Stomach smooth muscle (tissue), 2 donors: ENCODE results near the gene INKA2.

Source experiments
- H3K27ac ChIP-seq: one replicate; pipeline ENCODE4 v1.7.0; 2013; ENCODE audit warnings: mild to moderate bottlenecking, low read length, inconsistent platforms
- H3K27me3 ChIP-seq, 2 donors: one replicate each; pipeline ENCODE4 v1.7.0; 2013; ENCODE audit warnings: low read length in 2 of 2; ENCODE audit not compliant: insufficient read depth in 2 of 2, control insufficient read depth in 1 of 2
- H3K36me3 ChIP-seq, 2 donors: one replicate each; pipeline ENCODE4 v1.7.0; 2013; ENCODE audit warnings: low read length in 2 of 2; ENCODE audit not compliant: control insufficient read depth in 2 of 2, insufficient read depth in 2 of 2
- H3K4me1 ChIP-seq: one replicate; pipeline ENCODE4 v1.7.0; 2013; ENCODE audit warnings: low read length; ENCODE audit not compliant: control insufficient read depth, insufficient read depth
- H3K4me3 ChIP-seq, 2 donors: one replicate each; pipeline ENCODE4 v1.7.0; 2013; ENCODE audit warnings: low read length in 2 of 2
- H3K9ac ChIP-seq, 2 donors: one replicate each; pipeline ENCODE4 v1.7.0; 2013; ENCODE audit warnings: low read length in 2 of 2, mild to moderate bottlenecking in 1 of 2
- H3K9me3 ChIP-seq, 2 donors: one replicate each; pipeline ENCODE4 v1.7.0; 2013; ENCODE audit warnings: low read length in 2 of 2; ENCODE audit not compliant: control insufficient read depth in 2 of 2
- donor health status: healthy.
- donor health status: Pancreatic carcinoma.

INKA2 gene

DNA sequence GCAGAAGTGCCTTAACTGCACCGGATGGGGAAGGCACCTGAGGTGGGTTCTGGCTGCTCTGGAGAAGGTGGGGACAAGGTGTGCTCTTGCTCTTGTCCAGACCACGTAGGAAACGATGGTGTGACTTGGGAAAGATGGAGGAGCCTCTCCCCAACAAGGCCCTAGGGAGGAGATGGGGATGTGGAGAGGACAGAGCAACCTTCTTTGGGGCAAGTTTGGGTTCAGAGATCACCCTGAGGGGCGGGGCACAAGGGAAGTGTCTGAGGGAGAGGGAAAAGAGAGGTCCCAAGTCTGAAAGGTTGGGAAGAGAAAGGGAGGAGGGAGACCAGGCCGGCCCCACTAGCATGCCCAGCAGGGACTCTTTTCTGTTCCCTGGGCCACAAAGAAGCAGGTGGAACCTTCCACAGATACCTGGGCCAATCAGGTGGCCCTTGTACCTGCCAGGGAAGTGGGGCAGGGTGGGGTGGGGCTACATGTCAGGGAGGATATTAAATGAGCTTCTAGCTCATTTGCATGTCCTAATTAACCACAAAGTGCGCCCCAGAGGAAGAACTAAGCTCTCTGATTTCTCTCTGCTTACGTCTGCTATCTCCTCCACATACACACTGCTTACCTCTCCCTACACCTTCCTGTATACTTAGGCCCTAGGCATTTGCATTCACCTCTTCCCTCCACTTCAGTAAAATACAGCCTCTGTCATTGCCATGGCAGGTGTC, 15.9 kb downstream of the INKA2 start:
- no peak overlapping the region for H3K4me3 ChIP-seq
- H3K4me1 ChIP-seq = peaks cover 31% of the 10 kb centered on the region
- H3K27me3 ChIP-seq = no peaks in the 10 kb centered on the region
- peaks cover 7 to 9% of the 10 kb centered on the region in 2 donors for H3K36me3 ChIP-seq
- no peak overlapping the region for H3K27ac ChIP-seq
- H3K9me3 ChIP-seq = no peaks in the 10 kb centered on the region
- no peak overlapping the region for H3K9ac ChIP-seq

DNA sequence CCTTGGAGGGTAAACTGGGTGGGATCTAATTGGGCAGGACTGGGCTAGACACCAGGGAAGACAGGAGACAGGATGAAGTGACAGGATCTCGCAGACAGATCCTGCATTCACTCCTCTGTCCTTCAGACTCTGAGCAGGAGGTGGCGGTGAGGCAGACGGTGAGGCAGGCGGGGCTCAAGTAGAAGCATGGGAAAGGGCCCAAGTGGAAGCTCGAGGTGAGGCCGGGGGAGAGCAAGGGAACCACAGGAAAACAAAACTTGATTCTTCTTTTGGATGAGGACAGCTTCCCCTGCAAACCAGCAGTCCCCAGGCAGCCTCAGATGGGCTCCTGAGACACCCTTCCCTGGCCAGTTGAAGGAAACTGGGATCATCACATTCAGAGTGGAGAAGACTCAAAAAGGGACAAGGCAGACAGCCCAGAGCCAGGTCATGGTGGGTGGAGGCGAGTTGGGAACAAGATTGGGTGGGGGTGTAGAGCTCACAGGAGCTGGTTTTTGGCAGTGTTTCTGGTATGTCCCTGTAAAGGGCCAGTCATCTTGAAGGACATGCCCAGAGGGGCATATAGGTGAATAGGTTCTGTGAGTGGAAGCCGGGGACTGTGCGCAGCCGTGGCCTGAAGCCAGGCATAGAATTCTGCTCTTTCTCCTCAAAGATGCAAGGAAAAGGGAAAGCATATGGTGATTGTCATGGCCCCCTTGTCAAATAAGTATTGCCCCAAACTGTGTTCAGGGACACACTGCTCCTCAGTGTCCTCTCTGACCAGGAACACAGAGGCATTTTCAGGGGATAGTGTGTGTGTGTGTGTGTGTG, 18.0 kb downstream of the INKA2 start:
- H3K4me3 ChIP-seq = no peak overlapping the region
- H3K27ac ChIP-seq = no peak overlapping the region
- peaks cover 31% of the 10 kb centered on the region for H3K4me1 ChIP-seq

DNA sequence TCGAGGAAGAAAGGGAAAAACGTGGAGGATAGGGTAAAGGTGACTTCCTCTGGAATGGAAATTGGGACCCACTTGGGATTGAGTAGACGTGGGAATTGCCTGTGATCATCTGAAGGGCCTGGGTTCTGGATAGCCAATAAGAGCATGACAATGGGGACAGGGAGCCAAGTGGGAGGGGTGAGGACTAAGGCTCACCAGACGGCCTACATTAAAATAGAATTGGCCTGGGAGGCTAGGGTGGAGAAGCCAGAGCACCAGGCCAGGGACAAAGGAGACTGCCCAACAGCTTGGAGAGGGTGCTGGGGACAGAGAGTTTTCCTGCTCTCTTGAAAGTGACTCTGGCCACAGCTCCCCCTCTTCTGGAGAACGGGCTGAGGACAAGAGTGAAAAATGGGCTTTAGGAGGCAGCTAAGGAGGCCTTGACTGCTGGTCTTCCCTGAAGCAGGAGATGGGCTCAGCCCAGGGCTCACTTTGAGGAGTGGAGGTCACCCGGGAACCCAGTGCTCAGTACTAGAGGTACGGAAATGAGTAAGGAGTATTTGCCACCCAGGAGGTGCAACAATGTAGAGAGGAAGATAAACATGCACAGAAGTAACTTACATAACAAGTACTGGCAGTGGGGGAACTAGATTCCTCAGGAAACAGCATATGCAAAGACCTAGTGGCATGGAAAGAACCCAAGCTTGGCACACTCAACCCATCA, 18.8 kb downstream of the INKA2 start:
- Histone ChIP-seq H3K4me3 (no peak overlapping the region), H3K27ac (no peak overlapping the region), H3K4me1 (peaks cover 30% of the 10 kb centered on the region), H3K27me3 (no peaks in the 10 kb centered on the region), H3K36me3 (peaks cover 3 to 5% of the 10 kb centered on the region in 2 donors), H3K9ac (no peak overlapping the region), H3K9me3 (no peaks in the 10 kb centered on the region)

More for the DNA sequence above, 18.0 kb downstream of the INKA2 start:
- Histone ChIP-seq H3K36me3 (peaks cover 3 to 5% of the 10 kb centered on the region in 2 donors), H3K27me3 (no peaks in the 10 kb centered on the region), H3K9me3 (no peaks in the 10 kb centered on the region), H3K9ac (no peak overlapping the region)

DNA sequence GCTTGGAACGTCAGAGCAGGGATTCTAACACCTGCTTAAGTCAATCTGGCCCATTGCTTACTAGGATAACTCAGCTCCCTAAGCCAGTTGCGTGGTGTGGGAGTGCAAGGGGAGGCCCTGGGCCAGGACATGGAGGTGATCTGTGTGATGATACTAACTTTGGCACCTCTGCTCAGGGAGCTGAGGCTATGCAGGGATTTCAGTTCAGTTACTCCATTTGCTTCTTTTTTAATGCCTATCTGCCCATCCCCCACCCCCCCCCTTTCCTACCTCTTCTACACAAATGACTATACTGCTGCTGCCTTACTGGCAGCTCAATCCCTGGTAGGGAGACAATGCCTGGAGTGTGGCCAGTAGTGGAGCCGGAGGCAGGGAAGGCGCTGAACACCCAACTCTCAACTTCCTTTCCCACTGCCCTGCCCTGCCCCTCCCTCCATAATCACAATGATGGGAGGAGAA, 19.5 kb downstream of the INKA2 start:
- Histone ChIP-seq H3K27me3 (no peaks in the 10 kb centered on the region), H3K36me3 (peaks cover 3 to 5% of the 10 kb centered on the region in 2 donors), H3K9ac (no peak overlapping the region), H3K27ac (peak overlapping the region; percentile 31), H3K4me1 (peaks cover 24% of the 10 kb centered on the region), H3K4me3 (no peak overlapping the region), H3K9me3 (no peaks in the 10 kb centered on the region)

DNA sequence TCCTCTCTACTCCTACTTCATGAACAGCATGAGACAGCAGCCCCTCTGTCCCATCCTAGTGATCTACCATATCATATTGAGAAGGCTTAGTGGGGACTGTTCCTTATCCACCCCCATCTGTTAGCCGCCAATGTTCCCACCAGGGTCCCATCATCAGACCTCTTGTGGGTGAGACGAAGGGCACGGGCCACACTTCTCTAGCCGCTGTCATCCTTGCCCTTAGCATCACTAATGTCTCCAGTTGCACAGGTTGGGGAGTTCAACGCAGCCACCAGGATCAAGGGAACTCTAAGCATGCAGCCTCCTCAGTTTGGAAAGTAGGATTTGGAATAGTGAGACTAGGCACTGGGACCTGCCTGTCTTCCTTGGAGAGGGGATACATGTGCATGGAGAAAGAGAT, 20.1 kb downstream of the INKA2 start:
- Histone ChIP-seq H3K27me3 (no peaks in the 10 kb centered on the region), H3K27ac (peak overlapping the region; percentile 31), H3K4me1 (peaks cover 24% of the 10 kb centered on the region), H3K9ac (no peak overlapping the region), H3K4me3 (no peak overlapping the region), H3K9me3 (no peaks in the 10 kb centered on the region), H3K36me3 (peaks cover 3 to 5% of the 10 kb centered on the region in 2 donors)

DNA sequence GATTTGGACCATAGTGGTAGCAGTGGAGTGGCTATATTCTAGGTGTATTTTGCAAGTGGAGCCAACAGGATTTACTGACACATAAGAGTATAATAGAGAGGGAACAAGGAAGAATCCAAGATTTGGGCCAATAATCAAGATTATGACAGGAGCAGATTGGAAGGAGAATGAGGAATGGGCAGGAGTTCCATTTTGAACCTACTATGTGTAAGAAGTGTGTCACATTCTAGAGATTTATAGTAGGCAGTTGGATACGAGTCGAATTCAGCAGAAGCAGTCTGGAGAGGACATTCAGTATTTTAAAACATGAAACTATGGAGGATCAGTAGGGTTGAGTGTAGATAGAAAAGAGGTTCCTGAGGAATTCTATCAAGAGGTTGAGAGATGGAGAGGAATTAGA, 21.7 kb downstream of the INKA2 start:
- no peak overlapping the region for H3K4me3 ChIP-seq
- peaks cover 3 to 5% of the 10 kb centered on the region in 2 donors for H3K36me3 ChIP-seq
- H3K27me3 ChIP-seq = no peaks in the 10 kb centered on the region
- H3K9ac ChIP-seq = no peak overlapping the region
- H3K9me3 ChIP-seq = no peaks in the 10 kb centered on the region
- peaks cover 24% of the 10 kb centered on the region for H3K4me1 ChIP-seq
- H3K27ac ChIP-seq = no peak overlapping the region

DNA sequence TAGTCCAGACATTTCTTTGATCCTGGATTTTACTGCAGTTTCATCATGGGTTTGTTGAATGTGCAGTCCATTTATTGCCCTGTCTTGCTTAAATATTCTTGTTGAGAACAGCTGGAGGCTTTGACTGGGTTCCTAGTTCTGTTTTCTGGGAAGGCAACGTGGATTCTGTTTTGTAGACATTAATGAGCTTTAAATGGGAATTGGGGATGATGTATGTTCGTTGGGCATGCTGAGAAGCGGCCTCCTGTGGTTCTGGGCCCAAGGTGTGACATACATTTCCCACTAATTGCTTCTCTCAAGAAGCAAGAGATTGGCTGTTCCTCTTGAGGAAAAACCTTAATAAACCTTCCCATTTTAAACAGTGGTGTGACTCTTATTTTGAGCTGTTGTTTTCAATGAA, 22.9 kb downstream of the INKA2 start:
- H3K27me3 ChIP-seq = no peaks in the 10 kb centered on the region
- no peak overlapping the region for H3K9ac ChIP-seq
- H3K36me3 ChIP-seq = peaks cover 3 to 5% of the 10 kb centered on the region in 2 donors
- no peaks in the 10 kb centered on the region for H3K9me3 ChIP-seq
- no peak overlapping the region for H3K27ac ChIP-seq
- no peak overlapping the region for H3K4me3 ChIP-seq
- peaks cover 16% of the 10 kb centered on the region for H3K4me1 ChIP-seq

DNA sequence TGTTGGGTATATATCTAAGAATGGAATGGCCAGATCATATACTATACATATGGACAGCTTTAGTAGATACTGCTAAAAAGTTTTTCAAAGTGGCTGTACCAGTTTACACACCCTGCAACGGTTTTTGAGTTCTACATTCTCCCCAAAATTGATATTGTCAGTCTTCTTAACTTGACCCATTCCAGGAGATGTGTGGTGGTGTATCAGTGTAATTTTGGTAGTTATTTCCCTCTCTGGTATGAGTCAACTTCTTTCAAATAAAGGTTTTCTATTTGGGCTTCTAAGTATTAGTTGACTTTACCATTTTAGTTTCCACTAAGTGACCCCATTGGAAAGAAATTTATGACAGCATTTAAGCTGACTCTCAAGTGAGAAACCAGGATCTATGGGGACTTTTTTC, 29.2 kb downstream of the INKA2 start:
- Histone ChIP-seq H3K27ac (no peak overlapping the region), H3K27me3 (no peaks in the 10 kb centered on the region), H3K9me3 (no peaks in the 10 kb centered on the region), H3K36me3 (peaks cover 6 to 18% of the 10 kb centered on the region in 2 donors), H3K9ac (no peak overlapping the region), H3K4me1 (no peaks in the 10 kb centered on the region), H3K4me3 (no peak overlapping the region)

DNA sequence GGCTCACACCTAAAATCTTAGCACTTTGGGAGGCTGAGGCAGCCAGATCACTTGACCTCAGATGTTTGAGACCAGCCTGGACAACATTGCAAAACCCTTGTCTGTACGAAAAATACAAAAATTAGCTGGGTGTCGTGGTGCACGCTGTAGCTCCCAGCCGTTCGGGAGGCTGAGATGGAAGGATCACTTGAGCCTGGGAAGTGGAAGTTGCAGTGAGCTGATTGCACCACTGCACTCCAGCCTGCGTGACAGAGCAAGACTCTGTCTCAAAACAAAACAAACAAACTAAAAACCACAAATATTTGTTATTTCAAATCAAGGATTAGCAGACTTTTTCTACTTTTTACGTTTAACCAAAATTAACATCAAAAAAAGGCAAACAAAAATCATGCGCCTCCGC, 31.3 kb downstream of the INKA2 start:
- no peak overlapping the region for H3K4me3 ChIP-seq
- H3K9ac ChIP-seq = no peak overlapping the region
- no peaks in the 10 kb centered on the region for H3K4me1 ChIP-seq
- peaks cover 17 to 34% of the 10 kb centered on the region in 2 donors for H3K36me3 ChIP-seq
- H3K9me3 ChIP-seq = no peaks in the 10 kb centered on the region
- H3K27me3 ChIP-seq = no peaks in the 10 kb centered on the region
- no peak overlapping the region for H3K27ac ChIP-seq

DNA sequence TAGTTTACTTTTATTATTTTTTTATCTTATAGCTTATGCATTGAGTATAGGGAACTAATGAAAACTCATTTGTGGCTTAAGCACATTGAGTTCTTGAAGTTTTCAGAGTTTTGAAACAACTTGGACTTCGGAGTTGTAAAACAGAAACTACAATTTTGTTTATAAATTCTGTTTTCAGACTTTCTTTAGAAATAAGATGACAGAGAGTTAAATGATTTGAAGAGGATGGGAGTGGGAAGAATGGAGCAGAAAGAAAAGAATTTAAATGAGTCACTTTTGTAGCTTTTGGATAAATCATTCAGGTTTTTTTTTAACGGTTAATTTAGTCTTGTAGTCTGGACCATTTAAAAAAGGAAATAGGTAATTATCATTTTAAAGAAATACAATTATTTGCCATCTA, 32.3 kb downstream of the INKA2 start:
- Histone ChIP-seq H3K4me3 (no peak overlapping the region), H3K9me3 (no peaks in the 10 kb centered on the region), H3K9ac (no peak overlapping the region), H3K4me1 (no peaks in the 10 kb centered on the region), H3K36me3 (peaks cover 17 to 34% of the 10 kb centered on the region in 2 donors), H3K27ac (no peak overlapping the region), H3K27me3 (no peaks in the 10 kb centered on the region)
